Thyroid gland (tissue), 4 donors: ENCODE results near the gene C5. TPM values are rescaled to one million over a fixed set of nuclear protein-coding genes. Genes with fewer than 3 reads are reported as not detected.

Source experiments
- DNase-seq, 2 donors: peaks; one replicate each; pipeline ENCODE4 v3.0.0-alpha.2; 2019
- H3K27ac ChIP-seq, 3 donors: fragments of 200-600 bp; sonication (generic); 1 replicate in 2 of 3; 2 replicates in 1 of 3; pipeline ENCODE4 v1.5.1; 2016 to 2019; ENCODE audit warnings: mild to moderate bottlenecking in 1 of 3, moderate library complexity in 1 of 3
- H3K27me3 ChIP-seq: fragments of 200-600 bp; sonication (generic); one replicate; pipeline ENCODE4 v1.5.1; 2019
- H3K36me3 ChIP-seq, 2 donors: fragments of 200-600 bp; sonication (generic); one replicate each; pipeline ENCODE4 v1.5.1; 2016 to 2019
- H3K4me1 ChIP-seq, 2 donors: fragments of 200-600 bp; sonication (generic); one replicate each; pipeline ENCODE4 v1.5.1; 2017 to 2019
- H3K4me3 ChIP-seq, 3 donors: fragments of 200-600 bp; sonication (generic); replicated peaks in 1 of 3; 1 replicate in 2 of 3; 2 replicates in 1 of 3; pipeline ENCODE4 v1.5.1; 2016; ENCODE audit warnings: mild to moderate bottlenecking in 1 of 3
- H3K9me3 ChIP-seq: fragments of 200-600 bp; sonication (generic); one replicate; pipeline ENCODE4 v1.5.1; 2017
- CTCF ChIP-seq, 6 experiments: fragments of 200-600 bp in 3 of 6; fragments of 450-650 bp in 3 of 6; sonication (generic) in 3 of 6; IDR thresholded peaks; one replicate each; pipeline ENCODE4 v1.5.1; 2016 to 2019; ENCODE audit warnings: antibody characterized with exemption in 6 of 6, mild to moderate bottlenecking in 2 of 6, inconsistent platforms in 1 of 6, moderate library complexity in 1 of 6
- POLR2A ChIP-seq, 2 donors: fragments of 450-650 bp; IDR thresholded peaks; one replicate each; pipeline ENCODE4 v1.6.1; 2017; ENCODE audit warnings: antibody characterized with exemption in 2 of 2, mild to moderate bottlenecking in 2 of 2, moderate library complexity in 1 of 2
- WGBS, 2 donors: methylation state at CpG; one replicate each; pipeline ENCODE4 v1.1.5; 2017; 5-methylcytosine and 5-hydroxymethylcytosine counted together
- intact Hi-C: fragments of 100-400 bp; cut with DNase I; formaldehyde crosslinking; loops from one replicate; pipeline ENCODE4 v1.15.1; 2023
- total RNA-seq, 4 donors: library from RNA; depleted of rRNA; stranded (reverse); fragments of >200 nt; gene quantifications; one replicate each; pipeline ENCODE4 v1.2.3, GENCODE V29; 2016

Gene C5
- total RNA-seq, 4 donors from 2014 or later, result 1.7 to 3.4 (median 2.8) TPM

DNA sequence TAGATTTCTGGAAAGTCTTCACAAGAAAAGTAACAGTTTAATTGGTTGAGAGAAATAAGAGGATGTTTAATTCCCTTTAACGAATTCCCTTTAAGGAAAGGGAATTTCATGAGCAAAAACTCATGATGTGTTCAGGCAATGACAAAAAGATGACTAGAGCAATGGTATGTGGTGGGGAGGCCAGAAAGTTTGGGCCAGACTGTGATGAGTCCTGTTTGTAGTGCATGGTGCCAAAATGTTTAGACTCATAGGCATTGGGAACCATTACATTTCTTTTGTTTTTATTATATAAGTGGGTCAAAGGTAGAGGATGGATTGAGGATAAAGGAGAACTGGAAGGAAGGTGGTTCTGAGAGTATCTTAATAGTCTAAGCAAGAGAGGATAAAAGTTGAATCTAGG, 35.6 kb upstream of the C5 start:
- Histone ChIP-seq H3K27me3 (no peaks in the 10 kb centered on the region), H3K27ac (no peak overlapping the region), H3K4me3 (no peak overlapping the region), H3K4me1 (no peaks in the 10 kb centered on the region), H3K36me3 (no peaks in the 10 kb centered on the region), H3K9me3 (no peaks in the 10 kb centered on the region)
- 91 to 95% methylated on average over 1 of the region's 1 CpG for WGBS, 2 donors
- intact Hi-C loops, result no loop called here
- no peak for TF ChIP-seq POLR2A (IDR thresholded peaks at IDR 0.05)
- TF ChIP-seq CTCF (IDR thresholded peaks at IDR 0.05), result no peak
- no peak for DNase-seq

DNA sequence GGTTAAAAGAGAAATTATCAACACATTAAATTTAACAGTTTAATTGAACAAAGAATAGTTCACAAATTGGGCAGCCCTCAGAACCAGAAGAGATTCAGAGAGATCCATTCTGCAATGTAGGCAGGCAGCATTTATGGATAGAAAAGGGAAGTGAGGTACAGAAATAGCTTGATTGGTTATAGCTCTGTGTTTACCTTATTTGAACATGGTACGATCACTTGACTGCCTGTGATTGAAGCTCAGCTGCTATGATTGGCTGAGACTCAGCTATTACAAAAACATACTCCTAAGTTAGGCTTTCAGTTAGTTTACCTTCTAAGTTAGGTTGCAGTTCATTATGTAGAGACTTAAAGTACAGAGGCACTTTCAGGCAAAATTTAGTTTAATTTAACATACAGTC, 32.0 kb upstream of the C5 start:
- TF ChIP-seq POLR2A (IDR thresholded peaks at IDR 0.05) (no peak), CTCF (IDR thresholded peaks at IDR 0.05) (no peak)
- H3K27ac ChIP-seq, result no peak overlapping the region

DNA sequence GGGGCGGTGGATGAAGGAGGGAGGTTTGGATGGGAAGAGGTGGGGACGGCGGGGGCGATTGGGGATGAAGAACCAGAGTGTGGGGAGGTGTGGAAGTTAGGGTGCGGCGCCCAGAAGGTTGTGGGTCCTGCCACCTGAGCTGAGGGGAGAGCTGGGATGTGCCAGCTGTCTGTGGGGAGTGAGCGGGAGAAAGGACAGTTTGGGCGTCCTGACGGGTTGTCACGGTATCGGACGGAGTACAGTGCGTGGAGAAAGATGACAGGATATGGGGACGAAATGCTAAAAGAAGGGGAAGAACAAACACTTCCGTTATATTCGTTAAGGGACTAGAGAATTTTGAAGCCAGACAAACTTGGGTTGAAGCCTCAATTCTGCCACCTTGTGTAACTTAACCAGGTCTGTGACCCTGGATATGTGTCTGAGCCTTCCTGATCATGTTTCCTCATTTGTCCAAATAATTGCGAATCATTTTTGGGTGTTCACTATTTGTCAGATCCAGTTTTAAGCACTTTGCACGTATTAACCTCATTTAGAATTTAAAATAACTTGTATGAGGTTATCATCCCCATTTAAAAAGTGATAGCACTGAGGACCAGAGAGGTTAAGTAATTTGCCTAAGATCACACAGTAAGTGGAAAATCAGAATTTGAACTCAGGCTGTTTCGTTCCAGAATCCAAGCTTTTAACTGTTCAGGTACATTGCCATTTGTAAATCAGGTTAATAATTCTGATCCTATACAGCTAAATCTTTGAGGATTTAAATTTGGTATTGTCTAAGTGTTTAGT, 25.4 kb upstream of the C5 start:
- H3K27ac ChIP-seq, result peak overlapping the region; percentile 75 to 83 (median 76)
- no peak for DNase-seq
- peak overlapping the region; percentile 46 to 92 (median 79) for H3K4me3 ChIP-seq
- no peaks in the 10 kb centered on the region for H3K9me3 ChIP-seq
- 6 to 8% methylated on average over 19 of the region's 19 CpGs for WGBS, 2 donors
- peaks cover 0 to 9% of the 10 kb centered on the region in 2 donors for H3K4me1 ChIP-seq
- no peaks in the 10 kb centered on the region for H3K36me3 ChIP-seq
- no peak for TF ChIP-seq CTCF (IDR thresholded peaks at IDR 0.05)
- TF ChIP-seq POLR2A (IDR thresholded peaks at IDR 0.05), result no peak
- intact Hi-C loops, result no loop called here
- H3K27me3 ChIP-seq, result no peaks in the 10 kb centered on the region

More for the DNA sequence above, 32.0 kb upstream of the C5 start:
- Histone ChIP-seq H3K27me3 (no peaks in the 10 kb centered on the region), H3K9me3 (no peaks in the 10 kb centered on the region), H3K4me1 (no peaks in the 10 kb centered on the region), H3K36me3 (no peaks in the 10 kb centered on the region), H3K4me3 (no peak overlapping the region)
- DNase-seq, result no peak
- WGBS, 2 donors, result 84 to 88% methylated on average over 1 of the region's 1 CpG
- intact Hi-C loops, result no loop called here

GRCh38 chr9:121074370-121075250, 24.5 kb upstream of the C5 start, which contains the start of gene CNTRL:
TSS of gene CNTRL (plus strand) at chr9:121074955. CDS start at chr9:121088327, 13,372 bp downstream.
- TF ChIP-seq CTCF (IDR thresholded peaks at IDR 0.05), result no peak
- peak in 1 of 2 donors; percentile 60 for TF ChIP-seq POLR2A (IDR thresholded peaks at IDR 0.05)
- peak within 1 kb of the TSS; percentile 75 to 83 (median 76) for H3K27ac ChIP-seq
- no peaks in the 10 kb centered on the region for H3K9me3 ChIP-seq
- intact Hi-C loops, result no loop called here
- DNase-seq, result peak; percentile 87 to 89
- H3K4me1 ChIP-seq, result peaks cover 0 to 9% of the 10 kb centered on the region in 2 donors
- WGBS, 2 donors, result 1 to 3% methylated on average over 38 to 60 of the region's 85 CpGs
- peak within 1 kb of the TSS; percentile 46 to 92 (median 79) for H3K4me3 ChIP-seq
- no peaks in the 10 kb centered on the region for H3K27me3 ChIP-seq
- H3K36me3 ChIP-seq, result no peaks in the 10 kb centered on the region
